Left lung (tissue), 10 donors: ENCODE data around the gene CYP4A22. TPM values are rescaled to one million over a fixed set of nuclear protein-coding genes. Genes with fewer than 3 reads are reported as not detected.

Experiments used
- ATAC-seq: fragments of 200-7000 bp; cut with Tn5 transposase; one replicate; pipeline ENCODE4 v1.9.1; 2020; ENCODE audit warnings: moderate library complexity
- DNase-seq, 4 donors: peaks; one replicate each; pipeline ENCODE4 v3.0.0-alpha.2; 2013 to 2020
- H3K27ac ChIP-seq, 2 donors: fragments of 200-600 bp; sonication (generic) in 1 of 2; one replicate each; pipeline versions ENCODE4 v1.5.0 to v1.8.0; 2020 to 2021
- H3K27me3 ChIP-seq, 2 donors: fragments of 200-600 bp; sonication (generic) in 1 of 2; one replicate each; pipeline versions ENCODE4 v1.5.0 to v1.8.0; 2020 to 2021
- H3K36me3 ChIP-seq, 2 donors: fragments of 200-600 bp; sonication (generic) in 1 of 2; one replicate each; pipeline versions ENCODE4 v1.5.0 to v1.8.0; 2020 to 2021
- H3K4me1 ChIP-seq, 2 donors: fragments of 200-600 bp; one replicate each; pipeline ENCODE4 v1.8.0; 2021
- H3K4me3 ChIP-seq, 2 donors: fragments of 200-600 bp; sonication (generic) in 1 of 2; one replicate each; pipeline versions ENCODE4 v1.5.0 to v1.8.0; 2020 to 2021; ENCODE audit warnings: mild to moderate bottlenecking in 1 of 2
- H3K9me3 ChIP-seq, 2 donors: fragments of 200-600 bp; sonication (generic) in 1 of 2; one replicate each; pipeline versions ENCODE4 v1.5.0 to v1.8.0; 2020 to 2021
- CTCF ChIP-seq, 2 donors: fragments of 200-600 bp; sonication (generic) in 1 of 2; IDR thresholded peaks; one replicate each; pipeline versions ENCODE4 v1.5.0 to v1.8.0; 2021; ENCODE audit warnings: antibody characterized with exemption in 2 of 2
- intact Hi-C, 2 donors: fragments of 100-400 bp; cut with DNase I; formaldehyde crosslinking; loops; one replicate each; pipeline versions ENCODE4 v1.11.2 to v1.14.2; 2022
- polyA plus RNA-seq, 6 donors: library from polyadenylated mRNA; unstranded; fragments of 120-200 nt; gene quantifications; one replicate each; pipeline ENCODE4 v1.2.1, GENCODE V29; 2013; ENCODE audit not compliant: insufficient read length in 6 of 6
- total RNA-seq, 2 donors: library from RNA; stranded (reverse); fragmentation: NEBNext Ultra II Directional; extraction: Animal tissue kit (Norgen Biotek cat#: 25700); gene quantifications; one replicate each; pipeline ENCODE4 v1.2.1, GENCODE V29; 2021
- donor health status: DM: no; HTN: yes; CAD: no.
- donor health status: DM: no; HTN: no; CAD: no.

The CYP4A22 gene
- total and polyA plus RNA-seq, 8 donors, result 0.06 to 0.14 (median 0.07) TPM; not detected in 5

- no peak for DNase-seq
- ATAC-seq, result no peak
- H3K4me1 ChIP-seq, result peaks cover 0 to 10% of the 10 kb centered on the region in 2 donors
- no peak overlapping the region for H3K27ac ChIP-seq
- H3K4me3 ChIP-seq, result no peak overlapping the region
- intact Hi-C loops, result loop anchor here in 1 of 2 donors (10.0 kb wide), 1 partner anchor 248 kb away; the partner anchor contains the start of gene FOXD2
- TF ChIP-seq CTCF (IDR thresholded peaks at IDR 0.05), result no peak
- no peaks in the 10 kb centered on the region for H3K9me3 ChIP-seq
- peaks cover 0 to 3% of the 10 kb centered on the region in 2 donors for H3K27me3 ChIP-seq
- no peaks in the 10 kb centered on the region for H3K36me3 ChIP-seq
Observed at GRCh38 chr1:47186267-47187185, 49.3 kb downstream of the CYP4A22 start.

GRCh38 chr1:47187231-47187925 lies 50.1 kb downstream of the CYP4A22 start:
- intact Hi-C loops, result loop anchor here in 1 of 2 donors (10.0 kb wide), 1 partner anchor 247 kb away; the partner anchor contains the start of gene FOXD2

GRCh38 chr1:47187926-47188250 lies 50.6 kb downstream of the CYP4A22 start:
- Histone ChIP-seq H3K4me3 (no peak overlapping the region), H3K27ac (no peak overlapping the region), H3K4me1 (peaks cover 0 to 24% of the 10 kb centered on the region in 2 donors), H3K9me3 (no peaks in the 10 kb centered on the region), H3K36me3 (no peaks in the 10 kb centered on the region), H3K27me3 (no peaks in the 10 kb centered on the region)
- no peak for DNase-seq
- ATAC-seq, result no peak
- TF ChIP-seq CTCF (IDR thresholded peaks at IDR 0.05), result no peak
- intact Hi-C loops, result loop anchor here in 1 of 2 donors (10.0 kb wide), 1 partner anchor 247 kb away; the partner anchor contains the start of gene FOXD2

More at GRCh38 chr1:47187231-47187925, 50.1 kb downstream of the CYP4A22 start:
- no peak for ATAC-seq
- TF ChIP-seq CTCF (IDR thresholded peaks at IDR 0.05), result no peak
- H3K4me1 ChIP-seq, result peaks cover 0 to 19% of the 10 kb centered on the region in 2 donors
- no peaks in the 10 kb centered on the region for H3K36me3 ChIP-seq
- DNase-seq, result no peak
- no peak overlapping the region for H3K27ac ChIP-seq
- no peak overlapping the region for H3K4me3 ChIP-seq
- no peaks in the 10 kb centered on the region for H3K9me3 ChIP-seq
- H3K27me3 ChIP-seq, result no peaks in the 10 kb centered on the region

- DNase-seq, result no peak
- no peaks in the 10 kb centered on the region for H3K9me3 ChIP-seq
- H3K27me3 ChIP-seq, result no peaks in the 10 kb centered on the region
- H3K4me1 ChIP-seq, result peaks cover 0 to 29% of the 10 kb centered on the region in 2 donors
- no peaks in the 10 kb centered on the region for H3K36me3 ChIP-seq
- peak overlapping the region; percentile 42 to 78 for H3K27ac ChIP-seq
- TF ChIP-seq CTCF (IDR thresholded peaks at IDR 0.05), result no peak
- H3K4me3 ChIP-seq, result peak overlapping the region in 1 of 2 donors; percentile 28
- intact Hi-C loops, result loop anchor here in 1 of 2 donors (10.0 kb wide), 1 partner anchor 246 kb away; the partner anchor contains the start of gene FOXD2
- ATAC-seq, result no peak
Observed at GRCh38 chr1:47188791-47189785, 51.8 kb downstream of the CYP4A22 start.
